ENCODE measurements around the gene MEOX1.

MEOX1 gene

DNA sequence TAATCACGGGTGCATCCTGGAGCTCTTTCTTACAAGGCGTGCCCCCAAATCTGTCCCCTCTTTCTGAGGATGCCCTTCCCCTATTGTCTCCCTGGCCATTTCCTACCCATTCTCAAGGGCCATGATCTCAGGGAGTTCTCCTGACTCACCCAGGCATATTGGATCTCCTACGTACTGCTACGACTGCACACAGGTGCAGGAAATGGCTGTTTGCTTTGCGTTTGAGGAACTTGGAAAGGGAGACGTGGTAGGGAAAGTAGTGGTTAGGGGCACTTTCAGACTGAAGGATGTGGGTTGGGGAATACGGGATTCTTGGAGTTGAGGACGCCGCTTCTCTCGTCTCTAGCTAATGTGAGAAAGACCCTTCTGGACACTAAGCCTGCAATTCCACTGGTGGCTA, 18.7 kb upstream of the MEOX1 start:
- TF ChIP-seq, protein P1, sequence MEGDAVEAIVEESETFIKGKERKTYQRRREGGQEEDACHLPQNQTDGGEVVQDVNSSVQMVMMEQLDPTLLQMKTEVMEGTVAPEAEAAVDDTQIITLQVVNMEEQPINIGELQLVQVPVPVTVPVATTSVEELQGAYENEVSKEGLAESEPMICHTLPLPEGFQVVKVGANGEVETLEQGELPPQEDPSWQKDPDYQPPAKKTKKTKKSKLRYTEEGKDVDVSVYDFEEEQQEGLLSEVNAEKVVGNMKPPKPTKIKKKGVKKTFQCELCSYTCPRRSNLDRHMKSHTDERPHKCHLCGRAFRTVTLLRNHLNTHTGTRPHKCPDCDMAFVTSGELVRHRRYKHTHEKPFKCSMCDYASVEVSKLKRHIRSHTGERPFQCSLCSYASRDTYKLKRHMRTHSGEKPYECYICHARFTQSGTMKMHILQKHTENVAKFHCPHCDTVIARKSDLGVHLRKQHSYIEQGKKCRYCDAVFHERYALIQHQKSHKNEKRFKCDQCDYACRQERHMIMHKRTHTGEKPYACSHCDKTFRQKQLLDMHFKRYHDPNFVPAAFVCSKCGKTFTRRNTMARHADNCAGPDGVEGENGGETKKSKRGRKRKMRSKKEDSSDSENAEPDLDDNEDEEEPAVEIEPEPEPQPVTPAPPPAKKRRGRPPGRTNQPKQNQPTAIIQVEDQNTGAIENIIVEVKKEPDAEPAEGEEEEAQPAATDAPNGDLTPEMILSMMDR (IDR thresholded peaks at IDR 0.05; ENCODE audit: extremely low read depth, missing control alignments), result no peak
- DNase-seq (ENCODE audit: low spot score), result no peak

DNA sequence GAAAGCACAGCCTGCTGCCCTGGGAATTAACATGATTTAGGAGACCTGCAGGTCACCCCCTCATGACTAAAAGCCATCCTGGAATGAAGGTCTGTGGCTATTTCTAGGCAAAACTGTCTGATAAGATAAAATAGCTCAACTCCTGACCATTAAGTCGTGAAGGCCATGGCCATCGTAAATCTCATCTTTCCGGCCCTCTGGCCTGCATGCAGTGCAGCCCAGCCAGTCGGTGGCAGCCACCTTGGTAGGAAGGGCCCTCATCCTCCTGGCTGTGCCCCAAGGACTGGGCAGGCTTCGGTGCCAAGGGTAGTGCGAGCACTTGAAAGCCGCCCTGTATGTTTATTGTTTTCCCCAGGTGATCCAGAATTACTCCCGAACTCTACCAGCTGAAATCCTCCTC, 18.2 kb upstream of the MEOX1 start:
- TF ChIP-seq, protein P1 (IDR thresholded peaks at IDR 0.05; ENCODE audit: extremely low read depth, missing control alignments), result no peak
- DNase-seq (ENCODE audit: low spot score), result no peak

DNA sequence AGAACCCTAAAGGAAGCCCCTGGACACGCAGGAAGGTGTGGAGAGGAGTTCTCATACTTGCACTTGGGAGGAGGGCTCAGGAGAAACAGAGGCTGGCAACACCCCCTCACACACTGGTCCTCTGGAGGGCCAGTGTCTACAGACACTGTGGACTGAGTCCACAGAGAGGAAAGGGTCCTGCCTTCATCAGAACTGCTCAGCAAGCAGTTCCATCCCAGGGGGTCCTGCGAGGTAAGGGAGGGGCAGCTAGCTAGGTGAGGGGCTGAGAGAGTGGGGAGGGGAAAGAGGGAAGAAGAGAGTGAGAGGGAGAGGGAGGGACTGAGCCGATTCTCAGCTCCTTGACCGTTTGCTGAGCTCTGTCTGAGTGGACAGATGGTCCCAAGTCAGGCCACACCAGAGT, 17.7 kb upstream of the MEOX1 start:
- TF ChIP-seq, protein P1 (IDR thresholded peaks at IDR 0.05; ENCODE audit: extremely low read depth, missing control alignments), result no peak
- DNase-seq (ENCODE audit: low spot score), result no peak

DNA sequence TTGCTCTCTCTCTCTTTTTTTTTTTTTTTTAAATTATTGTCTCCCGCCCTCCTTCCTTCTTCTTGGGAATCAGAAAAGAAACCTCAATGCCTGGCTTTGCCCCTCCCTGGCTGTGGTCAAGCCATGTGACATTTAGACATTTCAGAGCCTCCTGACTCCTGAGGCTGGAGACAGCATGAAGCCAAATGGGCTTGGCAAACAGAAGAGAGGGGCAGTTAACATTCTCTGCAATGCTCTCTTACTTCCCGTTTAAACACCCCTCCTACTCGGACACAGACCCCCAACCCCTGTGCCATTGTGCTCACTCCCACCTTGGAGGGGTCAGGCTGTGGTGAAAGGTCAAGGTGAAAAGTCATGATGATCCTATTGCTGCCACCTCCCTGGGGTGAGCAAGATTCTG, 14.7 kb upstream of the MEOX1 start:
- TF ChIP-seq, protein P1 (IDR thresholded peaks at IDR 0.05; ENCODE audit: extremely low read depth, missing control alignments), result no peak
- DNase-seq (ENCODE audit: low spot score), result no peak

DNA sequence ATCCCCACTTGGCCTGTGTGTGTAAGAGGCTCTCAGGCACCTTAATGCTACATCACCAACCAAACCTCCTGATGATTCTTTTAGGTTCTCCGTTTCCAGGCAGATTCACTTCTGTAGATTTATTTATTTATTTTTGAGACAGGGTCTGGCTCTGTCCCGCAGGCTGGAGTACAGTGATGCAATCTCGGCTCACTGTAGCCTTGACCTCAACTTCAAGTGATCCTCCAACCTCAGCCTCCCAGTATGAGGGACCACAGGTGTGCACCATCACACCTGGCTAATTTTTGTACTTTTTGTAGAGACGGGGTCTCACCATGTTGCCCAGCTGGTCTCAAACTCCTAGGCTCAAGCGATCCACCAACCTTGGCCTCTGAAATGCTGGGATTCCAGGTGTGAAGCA, 12.7 kb upstream of the MEOX1 start:
- TF ChIP-seq, protein P1 (IDR thresholded peaks at IDR 0.05; ENCODE audit: extremely low read depth, missing control alignments), result no peak
- no peak for DNase-seq (ENCODE audit: low spot score)

DNA sequence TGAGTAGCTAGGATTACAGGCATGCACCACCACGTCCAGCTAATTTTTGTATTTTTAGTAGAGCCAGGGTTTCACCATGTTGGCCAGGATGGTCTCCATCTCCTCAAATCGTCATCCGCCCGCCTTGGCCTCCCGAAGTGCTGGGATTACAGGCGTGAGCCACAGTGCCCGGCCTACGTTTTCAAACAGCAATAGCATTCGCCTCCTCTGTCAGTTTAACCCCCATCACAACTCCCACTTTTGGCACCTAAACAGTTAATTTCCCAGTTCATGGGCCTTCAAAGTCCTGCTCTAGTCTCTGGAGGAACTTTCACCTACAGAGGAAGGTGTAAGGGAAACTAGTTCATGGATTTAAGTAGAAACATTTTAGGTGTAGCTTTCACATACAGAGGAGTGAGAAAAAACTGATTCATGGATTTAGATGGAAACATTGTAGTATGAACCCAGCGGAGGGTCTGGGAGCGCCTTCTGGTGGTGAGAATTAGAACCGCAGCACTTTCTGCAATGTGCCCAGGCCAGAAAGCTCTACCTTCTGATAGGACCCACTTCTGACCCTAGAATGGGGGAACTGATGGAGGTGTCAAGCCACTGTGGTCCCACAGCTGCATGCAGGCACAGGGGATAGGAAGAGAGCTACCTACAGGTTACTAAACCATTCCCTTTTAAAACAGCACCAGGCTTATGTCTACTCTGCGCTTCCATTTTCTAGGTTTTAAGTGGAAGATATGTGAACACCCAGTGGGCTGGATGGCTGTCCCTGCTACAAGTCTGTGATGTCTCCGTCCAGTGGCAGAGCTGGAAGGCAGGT, 12.0 kb upstream of the MEOX1 start:
- peak; percentile 74 for DNase-seq (ENCODE audit: low spot score)
- TF ChIP-seq, protein P1 (IDR thresholded peaks at IDR 0.05; ENCODE audit: extremely low read depth, missing control alignments), result peak; percentile 86

DNA sequence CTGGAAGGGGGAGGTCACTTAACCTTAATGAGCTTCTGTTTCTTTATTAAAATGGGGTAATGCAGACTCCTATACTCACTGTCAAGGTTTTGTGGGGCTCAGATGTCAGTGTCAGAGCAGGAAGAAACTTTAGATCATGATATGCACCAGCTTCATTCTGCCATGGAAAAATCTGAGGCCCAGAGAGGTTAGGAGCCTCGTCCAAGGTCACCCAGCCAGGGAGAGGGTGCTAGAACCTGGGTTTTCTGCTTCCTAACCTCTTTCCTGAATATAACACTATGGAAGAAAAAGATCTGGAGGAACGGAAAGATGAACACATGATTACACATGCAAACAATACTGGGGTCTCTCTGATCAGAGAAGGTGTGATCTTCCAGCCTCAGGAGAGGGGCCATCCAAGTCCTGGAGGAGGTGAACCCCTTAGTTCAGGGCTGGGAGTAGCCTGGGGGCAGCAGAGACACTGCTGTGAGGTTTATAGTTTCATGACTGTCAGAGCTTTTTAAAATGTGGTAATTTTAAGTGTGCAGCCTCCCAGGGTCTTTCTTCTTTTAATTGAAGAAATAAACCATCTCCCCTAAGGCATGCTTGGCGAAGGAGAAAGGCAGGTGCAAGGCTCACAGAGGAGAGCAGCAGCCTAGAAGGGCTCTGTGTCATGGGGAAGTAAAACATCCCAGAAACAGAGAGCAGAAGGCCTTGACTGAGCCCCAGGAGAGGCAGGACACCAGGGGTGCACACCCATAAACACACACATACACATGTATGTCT, 10.2 kb upstream of the MEOX1 start:
- TF ChIP-seq, protein P1 (IDR thresholded peaks at IDR 0.05; ENCODE audit: extremely low read depth, missing control alignments), result no peak
- DNase-seq (ENCODE audit: low spot score), result no peak

All from GM20000 (cell line).